Panc1 (cell line): ENCODE data around the gene TMEM187. TPM values are rescaled to one million over a fixed set of nuclear protein-coding genes. Genes with fewer than 3 reads are reported as not detected.

Source experiments
- ATAC-seq: fragments of 200-7000 bp; cut with Tn5 transposase; 2 replicates; pipeline ENCODE4 v1.9.1; 2020; ENCODE audit warnings: mild to moderate bottlenecking, moderate library complexity
- BruUV-seq: library from RNA; stranded (reverse); fragments of 400-500 nt; replicated peaks from 2 replicates; lab custom pipeline; 2021; lab: Mats Ljungman, UMichigan
- CTCF ChIA-PET: fragments of 300-600 bp; sonication (Branson Sonifier 250); formaldehyde crosslinking; loops from one replicate; lab custom pipeline; 2022; ENCODE audit warnings: antibody characterized with exemption; lab: Charles Lee
- POLR2A ChIA-PET: fragments of 300-600 bp; sonication (Branson Sonifier 250); formaldehyde crosslinking; loops from one replicate; lab custom pipeline; 2022; ENCODE audit warnings: antibody characterized with exemption; lab: Charles Lee
- DNase-seq: peaks from one replicate; pipeline ENCODE4 v3.0.0-alpha.2; 2010; ENCODE audit warnings: low read depth, low spot score
- H3K27ac ChIP-seq: 2 replicates; pipeline ENCODE4 v1.5.1; 2011; ENCODE audit warnings: mild to moderate bottlenecking, low read length, inconsistent platforms
- H3K27me3 ChIP-seq: fragments of 200-500 bp; sonication (Bioruptor generic); 2 replicates; pipeline ENCODE4 v1.6.0; 2014; ENCODE audit warnings: low read length, inconsistent platforms; ENCODE audit not compliant: control insufficient read depth, insufficient read depth
- H3K36me3 ChIP-seq: fragments of 200-500 bp; sonication (Bioruptor generic); 2 replicates; pipeline ENCODE4 v1.5.1; 2014; ENCODE audit warnings: inconsistent platforms, mild to moderate bottlenecking, low read length, moderate library complexity; ENCODE audit not compliant: control insufficient read depth, insufficient read depth
- H3K4me1 ChIP-seq: 2 replicates; pipeline ENCODE4 v1.5.1; 2011; ENCODE audit warnings: inconsistent platforms, mild to moderate bottlenecking, low read length, moderate library complexity; ENCODE audit not compliant: control insufficient read depth, insufficient read depth
- H3K4me3 ChIP-seq, 2 experiments: 2 replicates each; pipeline ENCODE4 v1.5.1; 2011 to 2012; ENCODE audit warnings: low read depth in 2 of 2, low read length in 2 of 2, mild to moderate bottlenecking in 2 of 2, inconsistent platforms in 1 of 2, moderate library complexity in 1 of 2
- H3K9me3 ChIP-seq: fragments of 200-500 bp; sonication (Bioruptor generic); 2 replicates; pipeline ENCODE4 v1.5.1; 2014; ENCODE audit warnings: low read depth, mild to moderate bottlenecking, inconsistent platforms, low read length, moderate library complexity; ENCODE audit not compliant: control insufficient read depth, insufficient read depth
- CTCF ChIP-seq: fragments of 450-650 bp; IDR thresholded peaks from 2 replicates; pipeline ENCODE4 v1.5.1; 2017; ENCODE audit warnings: mild to moderate bottlenecking
- POLR2AphosphoS5 ChIP-seq: IDR thresholded peaks from 2 replicates; pipeline ENCODE4 v1.6.1; 2012; ENCODE audit warnings: mild to moderate bottlenecking, low read depth, low read length, moderate library complexity
- SIN3A ChIP-seq: IDR thresholded peaks from 2 replicates; pipeline ENCODE4 v1.6.1; 2012; ENCODE audit warnings: low read depth, mild to moderate bottlenecking, low read length, moderate library complexity, borderline replicate concordance; ENCODE audit not compliant: insufficient read depth
- TCF7L2 ChIP-seq: IDR thresholded peaks from 2 replicates; pipeline ENCODE4 v1.6.1; 2011; ENCODE audit warnings: mild to moderate bottlenecking, low read depth, low read length, inconsistent platforms
- in situ Hi-C: cut with HindIII; loops from 2 replicates; pipeline ENCODE4 v1.10.0; 2016; ENCODE audit warnings: low sequenced_read_pairs, low pct_unique_long_range_greater_than_20kb
- intact Hi-C: fragments of 100-400 bp; cut with micrococcal nuclease; formaldehyde crosslinking; loops from one replicate; pipeline ENCODE4 v1.10.0; 2022; ENCODE audit not compliant: unreplicated experiment
- total RNA-seq: library from RNA; stranded (reverse); gene quantifications from one replicate; pipeline ENCODE4 v1.2.1, GENCODE V29; 2021; ENCODE audit not compliant: unreplicated experiment
- TF ChIP-seq, protein P1 (sequence below), 2 experiments: IDR thresholded peaks; 2 replicates each; pipeline ENCODE4 v1.6.1; 2011 to 2012; ENCODE audit warnings: low read depth in 2 of 2, control low read depth in 1 of 2, low read length in 1 of 2, mild to moderate bottlenecking in 1 of 2, moderate library complexity in 1 of 2; ENCODE audit not compliant: insufficient read depth in 1 of 2

TMEM187 gene
- total RNA-seq, 1 experiment from 2014 or later: 15.7 TPM

DNA sequence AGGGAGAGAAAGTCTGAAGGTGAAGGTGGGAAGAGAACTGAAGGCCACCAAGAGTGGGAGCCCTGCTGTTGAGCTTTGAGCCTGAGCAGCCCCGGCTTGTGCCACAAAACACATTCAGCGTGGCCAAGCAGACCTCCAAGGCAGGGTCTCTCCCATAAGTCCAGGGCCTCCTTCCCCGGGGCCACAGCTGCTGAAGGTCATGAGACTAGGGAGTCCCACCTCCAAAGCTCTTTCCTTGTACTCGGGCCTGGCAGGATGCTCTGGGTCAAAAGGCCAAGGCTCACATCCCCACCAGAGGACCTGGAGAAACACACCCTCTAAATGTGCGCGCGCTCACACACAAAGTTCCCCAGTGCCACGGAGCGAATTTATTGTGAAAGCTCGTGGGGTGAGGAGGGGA lies 43.0 kb upstream of the TMEM187 start:
- Histone ChIP-seq H3K36me3 (peaks cover 7% of the 10 kb centered on the region), H3K9me3 (no peaks in the 10 kb centered on the region), H3K4me1 (peaks cover 43% of the 10 kb centered on the region), H3K27me3 (no peaks in the 10 kb centered on the region), H3K4me3 (peak overlapping the region in 1 of 2 experiments; percentile 57; a peak in 2 of 4 replicates), H3K27ac (peak overlapping the region; percentile 79)
- ATAC-seq: no peak
- ChIA-PET CTCF (no interaction called here), POLR2A (no interaction called here)
- DNase-seq: no peak
- TF ChIP-seq TCF7L2 (no peak), SIN3A (no peak), CTCF (no peak), POLR2AphosphoS5 (no peak)
- TF ChIP-seq, protein P1, sequence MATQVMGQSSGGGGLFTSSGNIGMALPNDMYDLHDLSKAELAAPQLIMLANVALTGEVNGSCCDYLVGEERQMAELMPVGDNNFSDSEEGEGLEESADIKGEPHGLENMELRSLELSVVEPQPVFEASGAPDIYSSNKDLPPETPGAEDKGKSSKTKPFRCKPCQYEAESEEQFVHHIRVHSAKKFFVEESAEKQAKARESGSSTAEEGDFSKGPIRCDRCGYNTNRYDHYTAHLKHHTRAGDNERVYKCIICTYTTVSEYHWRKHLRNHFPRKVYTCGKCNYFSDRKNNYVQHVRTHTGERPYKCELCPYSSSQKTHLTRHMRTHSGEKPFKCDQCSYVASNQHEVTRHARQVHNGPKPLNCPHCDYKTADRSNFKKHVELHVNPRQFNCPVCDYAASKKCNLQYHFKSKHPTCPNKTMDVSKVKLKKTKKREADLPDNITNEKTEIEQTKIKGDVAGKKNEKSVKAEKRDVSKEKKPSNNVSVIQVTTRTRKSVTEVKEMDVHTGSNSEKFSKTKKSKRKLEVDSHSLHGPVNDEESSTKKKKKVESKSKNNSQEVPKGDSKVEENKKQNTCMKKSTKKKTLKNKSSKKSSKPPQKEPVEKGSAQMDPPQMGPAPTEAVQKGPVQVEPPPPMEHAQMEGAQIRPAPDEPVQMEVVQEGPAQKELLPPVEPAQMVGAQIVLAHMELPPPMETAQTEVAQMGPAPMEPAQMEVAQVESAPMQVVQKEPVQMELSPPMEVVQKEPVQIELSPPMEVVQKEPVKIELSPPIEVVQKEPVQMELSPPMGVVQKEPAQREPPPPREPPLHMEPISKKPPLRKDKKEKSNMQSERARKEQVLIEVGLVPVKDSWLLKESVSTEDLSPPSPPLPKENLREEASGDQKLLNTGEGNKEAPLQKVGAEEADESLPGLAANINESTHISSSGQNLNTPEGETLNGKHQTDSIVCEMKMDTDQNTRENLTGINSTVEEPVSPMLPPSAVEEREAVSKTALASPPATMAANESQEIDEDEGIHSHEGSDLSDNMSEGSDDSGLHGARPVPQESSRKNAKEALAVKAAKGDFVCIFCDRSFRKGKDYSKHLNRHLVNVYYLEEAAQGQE (IDR thresholded peaks at IDR 0.05; ENCODE audit: insufficient read depth in 1 of 2, low read depth in 2 of 2, low read length in 1 of 2): no peak
- intact Hi-C loops: loop anchor here (10.0 kb wide), 1 partner anchor 165 kb away; the partner anchor contains the start of gene PLXNB3
- in situ Hi-C loops: no loop called here
- no TSS peak for BruUV-seq

GRCh38 chrX:153930011-153930910 lies 42.3 kb upstream of the TMEM187 start:
- in situ Hi-C loops: no loop called here
- Histone ChIP-seq H3K27ac (peak overlapping the region; percentile 79), H3K36me3 (peaks cover 7% of the 10 kb centered on the region), H3K4me3 (no peak overlapping the region), H3K4me1 (peaks cover 36% of the 10 kb centered on the region), H3K27me3 (no peaks in the 10 kb centered on the region), H3K9me3 (no peaks in the 10 kb centered on the region)
- no peak for ATAC-seq
- BruUV-seq: no TSS peak
- ChIA-PET CTCF (no interaction called here), POLR2A (interaction anchor here (0.7 kb wide), 1 partner anchor 7 kb away, joined by 3 read pairs; no protein-coding TSS in a partner anchor)
- no peak for TF ChIP-seq SIN3A
- TF ChIP-seq CTCF: no peak
- TF ChIP-seq, protein P1 (IDR thresholded peaks at IDR 0.05; ENCODE audit: insufficient read depth in 1 of 2, low read depth in 2 of 2, low read length in 1 of 2): no peak
- intact Hi-C loops: no loop called here
- no peak for DNase-seq
